Activated naive CD4-positive, alpha-beta T cell treated with anti-CD3 and anti-CD28 coated beads, Interleukin-2, amount 50 U/mL, for 72 hours (primary cell): ENCODE data around the gene UST. TPM values are rescaled to one million over a fixed set of nuclear protein-coding genes. Genes with fewer than 3 reads are reported as not detected.
"Not testable (repeated sequence)": the region's sequence is repeated elsewhere in the genome, so short reads cannot be mapped to it uniquely, and the experiment has no call there.

Experiments used
- ATAC-seq, 2 donors: fragments of 150-1000 bp; cut with Tn5 transposase; 2 replicates each; pipeline ENCODE4 v1.10.0; 2021; ENCODE audit warnings: mild to moderate bottlenecking in 2 of 2, moderate library complexity in 2 of 2
- DNase-seq, 2 donors: peaks; one replicate each; pipeline ENCODE4 v3.0.0; 2021 to 2022; ENCODE audit warnings: low spot score in 2 of 2
- H3K27ac Mint-ChIP-seq, 2 donors: one replicate each; pipeline ENCODE4 v1.8.0; 2022; ENCODE audit warnings: mild to moderate bottlenecking in 2 of 2, mixed read lengths in 2 of 2
- H3K36me3 Mint-ChIP-seq, 2 donors: one replicate each; pipeline ENCODE4 v1.8.0; 2022; ENCODE audit warnings: mixed read lengths in 2 of 2
- H3K9me3 Mint-ChIP-seq, 2 donors: one replicate each; pipeline ENCODE4 v1.8.0; 2022; ENCODE audit warnings: mixed read lengths in 2 of 2
- total RNA-seq, 2 donors: library from RNA; stranded (reverse); gene quantifications; one replicate each; pipeline ENCODE4 v1.2.3, GENCODE V29; 2022

UST gene
- total RNA-seq, 2 donors from 2014 or later: 0.46 to 0.49 TPM

DNA sequence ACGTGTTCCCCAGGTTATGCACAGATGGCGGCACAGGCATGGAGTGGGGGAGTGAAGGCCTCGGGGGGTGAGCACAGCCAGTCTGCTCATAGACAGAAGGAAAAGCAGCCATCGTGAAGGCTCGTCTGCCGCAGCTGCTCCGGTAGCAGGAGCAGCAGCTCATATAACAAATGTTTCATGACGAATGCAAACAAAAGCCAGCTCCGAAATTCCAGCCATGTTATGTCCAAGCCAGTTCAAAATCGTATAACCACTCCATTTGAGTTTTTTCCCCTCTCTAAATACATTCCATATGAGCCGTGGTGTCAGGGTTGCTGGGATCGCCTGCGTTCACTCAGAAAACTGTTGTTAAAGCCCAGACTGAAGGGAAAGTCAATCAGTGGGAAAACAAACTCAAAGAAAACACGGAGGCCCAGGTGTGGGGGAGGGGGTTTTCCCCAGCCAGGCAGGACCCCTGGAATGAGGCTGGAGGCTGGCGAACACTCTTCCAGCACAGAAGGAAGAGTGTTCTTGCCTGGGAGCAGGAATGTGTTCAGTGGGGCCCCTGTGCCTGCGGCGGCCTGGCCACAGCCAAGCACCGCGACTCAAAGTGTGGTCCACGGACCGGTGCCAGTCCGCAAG, 290.3 kb downstream of the UST start:
- Mint-ChIP-seq H3K36me3 (peaks cover 0 to 34% of the 10 kb centered on the region in 2 donors), H3K9me3 (peaks cover 0 to 11% of the 10 kb centered on the region in 2 donors), H3K27ac (no peak overlapping the region)
- DNase-seq (no peak), ATAC-seq (no peak)

DNA sequence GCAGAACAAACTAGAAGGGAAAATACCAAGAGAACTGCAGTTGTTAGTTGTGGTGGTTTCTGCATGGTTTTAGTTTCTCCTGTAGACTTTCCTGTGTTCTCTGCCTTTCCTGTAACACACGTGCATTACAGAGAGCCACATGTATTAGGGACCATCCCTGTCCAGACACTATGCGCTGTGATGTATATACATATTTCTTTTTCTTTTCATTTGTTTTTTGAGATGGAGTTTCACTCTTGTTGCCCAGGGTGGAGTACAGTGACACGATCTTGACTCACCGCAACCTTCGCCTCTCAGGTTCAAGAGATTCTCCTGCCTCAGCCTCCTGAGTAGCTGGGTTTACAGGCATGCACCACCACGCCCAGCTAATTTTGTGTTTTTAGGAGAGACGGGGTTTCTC, 292.2 kb downstream of the UST start:
- not testable (repeated sequence) for DNase-seq
- H3K27ac Mint-ChIP-seq: peak overlapping the region; percentile 45 to 92
- peaks cover 0 to 38% of the 10 kb centered on the region in 2 donors for H3K36me3 Mint-ChIP-seq
- peak; percentile 92 to 97 for ATAC-seq
- H3K9me3 Mint-ChIP-seq: peaks cover 0 to 11% of the 10 kb centered on the region in 2 donors

GRCh38 chr6:149041953-149042352, 295.1 kb downstream of the UST start:
- Mint-ChIP-seq H3K36me3 (peaks cover 0 to 29% of the 10 kb centered on the region in 2 donors), H3K27ac (peak overlapping the region in 1 of 2 donors; percentile 12), H3K9me3 (peaks cover 2 to 7% of the 10 kb centered on the region in 2 donors)
- no peak for DNase-seq
- no peak for ATAC-seq

GRCh38 chr6:149043476-149044130, 296.8 kb downstream of the UST start:
- Mint-ChIP-seq H3K36me3 (peaks cover 0 to 26% of the 10 kb centered on the region in 2 donors), H3K9me3 (peaks cover 2 to 7% of the 10 kb centered on the region in 2 donors), H3K27ac (peak overlapping the region in 1 of 2 donors; percentile 35)
- no peak for DNase-seq
- ATAC-seq: peak in 1 of 2 donors; percentile 30

- no peak for DNase-seq
Measured at GRCh38 chr6:149044528-149044927, 297.7 kb downstream of the UST start.

DNA sequence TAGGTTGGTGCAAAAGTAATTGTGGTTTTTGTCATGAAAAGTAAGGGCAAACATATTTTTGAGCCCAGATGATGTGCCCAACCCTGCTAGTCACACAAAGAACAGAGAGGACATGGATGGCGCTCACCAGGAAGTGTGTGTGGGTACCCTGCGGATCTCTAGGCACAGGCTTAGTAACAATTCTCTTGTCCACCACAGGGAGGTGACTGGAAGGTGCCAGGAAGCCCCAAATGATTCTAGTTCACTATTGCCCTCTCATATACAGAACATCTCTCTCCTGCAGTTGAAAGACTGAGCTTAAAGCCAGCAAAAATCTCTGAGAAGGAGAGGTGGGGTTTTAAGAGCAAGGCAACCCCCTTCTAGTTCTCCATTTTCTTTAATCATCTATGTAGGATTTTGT, 298.6 kb downstream of the UST start:
- Mint-ChIP-seq H3K9me3 (peaks cover 2 to 3% of the 10 kb centered on the region in 2 donors), H3K27ac (no peak overlapping the region), H3K36me3 (peaks cover 0 to 21% of the 10 kb centered on the region in 2 donors)
- DNase-seq (no peak), ATAC-seq (peak; percentile 73 to 88)

More at GRCh38 chr6:149044528-149044927, 297.7 kb downstream of the UST start:
- Mint-ChIP-seq H3K27ac (no peak overlapping the region), H3K9me3 (peaks cover 2 to 7% of the 10 kb centered on the region in 2 donors), H3K36me3 (peaks cover 0 to 26% of the 10 kb centered on the region in 2 donors)
- ATAC-seq: no peak

DNA sequence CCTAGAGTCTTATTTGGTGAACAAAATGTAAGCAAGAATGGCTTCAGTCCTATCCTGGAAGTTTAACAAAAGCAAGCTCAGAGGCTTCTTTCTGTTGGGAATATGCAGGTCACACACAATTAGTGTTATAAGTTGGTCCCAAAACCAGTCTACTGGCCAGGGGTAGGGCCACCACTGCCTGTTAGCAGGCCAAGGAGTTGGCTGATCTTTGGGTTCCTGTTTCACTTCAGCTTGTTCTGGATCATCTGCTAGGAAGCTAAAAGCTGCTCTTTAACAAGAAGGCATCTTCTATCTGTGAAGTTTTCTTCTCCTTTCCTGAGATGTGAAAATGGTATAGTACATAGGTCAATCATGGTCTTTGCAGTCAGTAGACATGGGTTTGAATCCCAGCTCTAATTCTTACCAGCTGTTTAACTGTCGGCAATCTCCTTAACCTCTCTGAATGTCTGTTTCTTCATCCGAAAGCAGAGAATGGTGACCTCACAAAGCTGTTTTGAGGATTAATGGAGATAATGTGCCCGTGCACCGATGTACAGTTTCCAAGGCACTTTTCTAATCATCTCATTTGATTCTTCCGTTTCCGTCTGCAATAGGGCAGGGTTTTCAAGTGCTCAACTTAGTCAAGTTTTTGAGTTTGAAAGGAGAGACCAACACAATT, 299.5 kb downstream of the UST start:
- H3K27ac Mint-ChIP-seq: no peak overlapping the region
- DNase-seq: no peak
- H3K36me3 Mint-ChIP-seq: peaks cover 0 to 21% of the 10 kb centered on the region in 2 donors
- ATAC-seq: no peak
- H3K9me3 Mint-ChIP-seq: peaks cover 2 to 3% of the 10 kb centered on the region in 2 donors

GRCh38 chr6:149046822-149047246, 300.0 kb downstream of the UST start:
- H3K27ac Mint-ChIP-seq: peak overlapping the region in 1 of 2 donors; percentile 54

DNA sequence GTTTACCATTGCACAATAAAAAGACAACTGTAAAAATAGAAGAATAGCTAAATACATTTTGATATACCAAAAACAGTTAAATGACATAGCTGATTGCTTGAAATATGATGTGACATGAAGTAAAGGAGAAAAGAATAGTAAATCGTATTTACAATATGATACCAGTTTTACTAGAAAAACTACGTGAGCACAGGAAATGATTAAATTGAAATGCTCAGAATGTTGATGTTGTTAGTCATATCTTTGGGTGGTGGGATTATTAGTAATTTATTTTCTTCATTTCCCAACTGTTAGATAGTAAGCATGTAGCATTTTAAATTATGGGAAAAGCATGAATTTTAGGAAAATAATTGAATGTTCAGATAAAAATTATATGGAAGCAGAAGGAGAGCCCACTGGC, 302.4 kb downstream of the UST start:
- H3K36me3 Mint-ChIP-seq: peaks cover 0 to 13% of the 10 kb centered on the region in 2 donors
- no peak for ATAC-seq
- no peak for DNase-seq
- no peak overlapping the region for H3K27ac Mint-ChIP-seq
- H3K9me3 Mint-ChIP-seq: peaks cover 2 to 8% of the 10 kb centered on the region in 2 donors

More at GRCh38 chr6:149046822-149047246, 300.0 kb downstream of the UST start:
- ATAC-seq (no peak), DNase-seq (no peak)
- peaks cover 2 to 3% of the 10 kb centered on the region in 2 donors for H3K9me3 Mint-ChIP-seq
- peaks cover 0 to 21% of the 10 kb centered on the region in 2 donors for H3K36me3 Mint-ChIP-seq

DNA sequence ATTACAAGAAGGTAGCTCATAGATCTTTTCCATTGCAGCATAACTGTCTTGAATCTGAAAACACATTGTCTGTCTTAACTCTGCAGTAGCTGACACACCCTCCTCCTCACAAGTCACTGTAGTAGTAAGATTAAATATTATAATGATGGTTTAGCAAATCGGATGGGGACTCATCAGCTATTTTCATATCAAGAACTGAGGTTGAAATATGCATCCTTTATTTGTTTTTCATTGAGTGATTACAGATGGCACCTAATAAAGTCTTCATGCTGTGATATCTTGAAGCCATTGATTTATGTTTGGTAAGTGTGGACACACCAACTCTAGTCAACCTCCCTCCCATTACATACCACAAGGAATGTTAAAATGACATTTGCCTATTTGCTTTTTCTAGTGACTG, 303.3 kb downstream of the UST start:
- Mint-ChIP-seq H3K9me3 (peaks cover 2 to 8% of the 10 kb centered on the region in 2 donors), H3K27ac (no peak overlapping the region), H3K36me3 (peaks cover 0 to 7% of the 10 kb centered on the region in 2 donors)
- ATAC-seq (no peak), DNase-seq (no peak)

- peak in 1 of 2 donors; percentile 41 for ATAC-seq
- Mint-ChIP-seq H3K27ac (no peak overlapping the region), H3K36me3 (peaks cover 0 to 6% of the 10 kb centered on the region in 2 donors), H3K9me3 (peaks cover 0 to 8% of the 10 kb centered on the region in 2 donors)
- DNase-seq: no peak
Measured at GRCh38 chr6:149052350-149053106, 305.7 kb downstream of the UST start.

- DNase-seq: no peak
- no peak for ATAC-seq
- peaks cover 0 to 8% of the 10 kb centered on the region in 2 donors for H3K9me3 Mint-ChIP-seq
- no peak overlapping the region for H3K27ac Mint-ChIP-seq
- H3K36me3 Mint-ChIP-seq: peaks cover 0 to 6% of the 10 kb centered on the region in 2 donors
Measured at GRCh38 chr6:149053848-149054558, 307.2 kb downstream of the UST start.

- no peak for DNase-seq
- Mint-ChIP-seq H3K9me3 (peaks cover 0 to 8% of the 10 kb centered on the region in 2 donors), H3K36me3 (peaks cover 0 to 6% of the 10 kb centered on the region in 2 donors), H3K27ac (no peak overlapping the region)
- no peak for ATAC-seq
Measured at GRCh38 chr6:149054559-149055194, 307.8 kb downstream of the UST start.

DNA sequence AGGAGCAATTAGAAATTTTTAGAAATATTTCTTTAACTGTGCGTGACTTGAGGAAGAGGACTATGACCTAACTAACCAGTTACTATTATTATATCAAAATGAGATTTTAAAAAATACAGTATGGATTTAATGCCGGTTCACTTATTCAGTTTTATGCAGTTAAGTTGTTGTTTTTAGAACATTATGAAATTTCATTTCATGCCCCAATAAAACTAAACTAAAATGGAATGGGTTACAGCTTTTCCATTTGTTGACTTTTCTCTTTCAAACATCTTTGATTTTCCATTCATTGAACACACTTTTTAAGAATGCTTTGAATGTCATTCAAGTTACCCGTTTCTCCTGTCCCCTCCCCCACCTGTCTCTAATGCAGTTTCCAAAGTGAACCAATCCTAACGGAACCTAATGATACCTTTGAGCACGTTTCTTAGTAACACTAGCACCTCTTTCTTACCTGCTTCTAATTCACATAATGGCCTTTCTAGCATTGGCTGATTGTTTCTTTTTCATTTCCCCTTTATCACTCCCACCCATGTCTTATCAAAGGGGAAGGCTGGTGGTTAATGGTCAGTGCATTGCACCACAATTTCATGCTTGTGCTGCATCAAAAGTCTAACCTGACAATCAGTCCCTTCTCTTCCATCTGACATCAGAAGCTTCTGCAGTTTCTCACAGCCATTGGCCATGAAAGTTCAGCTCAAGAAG, 308.5 kb downstream of the UST start:
- Mint-ChIP-seq H3K9me3 (peaks cover 0 to 8% of the 10 kb centered on the region in 2 donors), H3K27ac (no peak overlapping the region), H3K36me3 (peaks cover 0 to 6% of the 10 kb centered on the region in 2 donors)
- ATAC-seq (no peak), DNase-seq (no peak)
